Stimulated activated CD4-positive, alpha-beta T cell treated with anti-CD3 and anti-CD28 coated beads, Interleukin-12 subunit alpha, Interleukin-12 subunit beta, amount 100 ng/mL, for 48 hours (primary cell): ENCODE results near the gene RIIAD1.
A peak's percentile ranks its signal among the peaks of the same experiment; 100 is the strongest.
"Not testable (repeated sequence)": the region's sequence is repeated elsewhere in the genome, so short reads cannot be mapped to it uniquely, and the experiment has no call there.

Source experiments
- DNase-seq, 3 donors: peaks; one replicate each; pipeline ENCODE4 v3.0.0-alpha.2; 2020; ENCODE audit warnings: low read depth in 2 of 3, low spot score in 1 of 3

Gene RIIAD1, protein sequence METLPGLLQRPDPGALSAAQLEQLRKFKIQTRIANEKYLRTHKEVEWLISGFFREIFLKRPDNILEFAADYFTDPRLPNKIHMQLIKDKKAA

DNA sequence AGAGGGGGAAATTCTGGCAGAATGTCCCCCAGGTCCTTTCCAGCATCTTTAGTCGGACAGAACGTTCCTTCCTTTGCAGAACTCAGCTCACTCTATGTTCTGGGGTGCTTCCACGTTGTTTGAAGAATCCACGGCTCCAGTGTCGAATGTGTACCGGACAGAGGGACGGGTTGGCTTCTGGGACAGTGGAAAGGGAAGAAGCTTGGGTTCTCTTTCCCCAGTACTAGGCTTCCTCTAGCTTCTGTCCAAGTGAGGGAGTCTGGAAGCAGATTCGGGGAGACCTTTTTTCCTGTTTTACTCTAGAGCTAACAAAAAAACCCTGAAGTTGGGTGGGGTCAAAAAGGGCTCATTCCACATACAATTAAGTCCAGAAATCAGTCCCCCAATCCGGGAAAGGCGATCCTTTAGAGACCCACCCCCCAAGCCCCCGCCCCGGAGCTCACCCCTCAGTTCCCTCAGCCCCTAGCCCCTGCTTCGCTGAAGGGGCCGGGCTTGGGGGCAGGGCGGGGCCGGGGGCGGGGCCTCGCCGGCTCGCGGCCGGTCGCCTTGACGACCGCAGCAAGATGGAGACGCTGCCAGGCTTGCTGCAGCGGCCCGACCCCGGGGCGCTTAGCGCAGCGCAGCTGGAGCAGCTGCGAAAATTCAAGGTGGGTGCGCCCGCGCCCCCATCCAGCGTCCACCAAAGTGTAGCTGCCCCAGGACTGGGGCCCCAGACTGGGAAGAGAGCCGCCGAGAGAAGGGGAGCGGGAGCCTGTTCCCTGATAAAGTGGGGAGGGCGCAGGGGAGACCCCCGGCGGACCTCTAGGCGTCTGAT lies at the start of gene RIIAD1:
TSS of gene RIIAD1 (plus strand) at position 549 of the 814 bp plus-strand sequence. CDS start at position 564, 15 bp downstream.
- peak in 1 of 3 donors; percentile 30 for DNase-seq

DNA sequence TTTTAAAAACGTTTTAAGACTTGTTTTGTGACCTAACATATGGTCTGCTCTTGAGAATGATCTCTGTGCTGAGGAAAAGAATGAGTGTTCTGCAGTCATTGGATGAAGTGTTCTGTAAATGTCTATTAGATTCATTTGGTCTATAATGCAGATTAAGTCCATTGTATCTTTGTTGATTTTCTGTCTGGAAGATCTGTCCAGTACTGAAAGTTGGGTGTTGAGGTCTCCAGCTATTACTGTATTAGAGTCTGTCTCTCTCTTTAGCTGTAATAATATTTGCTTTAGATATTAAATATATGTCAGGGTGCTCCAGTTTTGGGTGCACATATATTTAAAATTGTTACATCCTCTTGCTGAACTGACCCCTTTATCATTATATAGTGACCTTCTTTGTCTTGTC lies 47.9 kb upstream of the RIIAD1 start:
- DNase-seq: no peak

DNA sequence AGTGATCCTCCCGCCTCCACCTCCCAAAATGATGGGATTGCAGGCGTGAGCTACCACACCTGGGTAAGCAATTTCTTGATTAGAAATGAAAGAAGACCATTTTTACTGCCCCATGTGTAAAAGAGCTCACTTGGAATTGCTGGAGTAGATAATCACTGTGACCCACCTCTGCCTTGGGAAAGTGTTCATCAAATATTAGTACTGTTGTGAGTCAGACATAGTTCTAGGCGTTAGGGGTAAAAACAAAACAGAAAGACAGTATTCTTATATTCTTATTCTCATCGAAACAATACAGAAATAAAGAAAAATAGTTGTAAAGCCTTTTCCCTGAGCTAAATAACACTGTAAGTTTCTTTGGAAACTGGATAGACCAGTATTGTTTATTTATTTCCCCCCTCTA lies 40.9 kb upstream of the RIIAD1 start:
- DNase-seq: no peak

DNA sequence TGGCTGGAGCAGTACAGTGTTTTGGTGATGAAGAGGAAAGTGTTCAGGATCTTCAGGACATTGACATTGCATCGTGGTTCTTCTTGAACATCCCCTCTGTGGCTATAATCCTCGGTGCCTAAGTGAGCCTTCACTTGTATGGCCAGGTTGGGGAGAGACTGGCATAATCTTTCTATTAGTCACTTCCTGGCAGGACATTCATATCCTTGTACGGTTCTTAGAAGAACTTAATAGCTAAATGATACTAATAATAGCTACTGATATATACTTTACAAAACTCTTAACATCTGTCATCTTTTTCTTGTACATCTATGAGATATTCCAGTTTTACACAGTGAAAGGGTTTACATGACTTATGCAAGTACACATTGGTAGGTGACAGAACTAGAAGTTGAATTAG lies 40.5 kb upstream of the RIIAD1 start:
- no peak for DNase-seq

DNA sequence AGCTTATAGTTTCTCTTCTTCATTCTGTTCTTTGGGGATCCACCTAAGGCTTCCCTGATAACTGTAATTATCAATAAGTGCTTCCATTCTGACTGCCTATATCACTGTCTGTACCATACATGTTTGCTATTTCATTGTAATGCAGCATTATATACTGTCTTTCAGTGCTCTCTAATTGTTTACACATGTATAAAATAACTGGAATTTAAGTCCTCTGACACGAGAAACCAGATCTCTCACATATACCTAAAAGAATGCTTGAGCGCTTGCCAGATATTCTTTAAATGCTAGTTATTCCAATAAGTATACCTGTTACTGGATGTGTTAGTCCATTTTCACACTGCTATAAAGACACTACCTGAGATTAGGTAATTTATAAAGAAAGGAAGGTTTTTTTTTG lies 39.4 kb upstream of the RIIAD1 start:
- no peak for DNase-seq

DNA sequence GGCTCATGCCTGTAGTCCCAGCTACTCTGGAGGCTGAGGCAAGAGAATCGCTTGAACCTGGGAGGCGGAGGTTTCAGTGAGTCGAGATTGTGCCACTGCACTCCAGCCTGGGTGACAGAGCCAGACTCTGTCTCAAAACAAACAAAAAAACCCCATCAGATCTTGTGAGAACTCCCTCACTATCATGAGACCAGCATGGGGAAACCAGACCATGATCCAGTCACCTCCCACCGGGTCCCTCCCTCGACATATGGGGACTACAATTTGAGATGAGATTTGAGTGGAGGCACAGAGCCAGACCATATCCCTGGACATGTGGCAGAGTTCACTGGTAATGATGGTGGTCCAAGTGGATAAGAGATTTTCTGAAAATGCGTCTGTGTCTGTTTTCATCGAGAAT lies 38.4 kb upstream of the RIIAD1 start:
- not testable (repeated sequence) for DNase-seq

DNA sequence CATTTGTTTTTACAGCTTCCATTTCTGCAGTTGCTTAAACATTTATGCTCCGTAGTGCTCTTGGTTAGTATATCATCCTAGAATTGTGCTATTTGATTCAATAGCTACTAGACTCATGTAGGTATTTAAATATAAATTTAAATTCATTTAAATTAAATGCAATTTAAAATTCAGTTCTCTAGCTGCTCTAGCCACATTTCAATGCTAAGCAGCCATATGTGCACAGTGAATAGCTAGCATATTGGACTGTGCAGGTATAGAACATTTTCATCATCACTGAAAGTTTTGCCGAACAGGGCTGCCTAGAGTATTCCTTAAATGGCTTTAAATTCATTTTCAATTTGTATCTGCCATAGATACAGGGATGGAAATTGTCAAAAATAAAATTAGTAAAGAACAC lies 37.2 kb upstream of the RIIAD1 start:
- no peak for DNase-seq

DNA sequence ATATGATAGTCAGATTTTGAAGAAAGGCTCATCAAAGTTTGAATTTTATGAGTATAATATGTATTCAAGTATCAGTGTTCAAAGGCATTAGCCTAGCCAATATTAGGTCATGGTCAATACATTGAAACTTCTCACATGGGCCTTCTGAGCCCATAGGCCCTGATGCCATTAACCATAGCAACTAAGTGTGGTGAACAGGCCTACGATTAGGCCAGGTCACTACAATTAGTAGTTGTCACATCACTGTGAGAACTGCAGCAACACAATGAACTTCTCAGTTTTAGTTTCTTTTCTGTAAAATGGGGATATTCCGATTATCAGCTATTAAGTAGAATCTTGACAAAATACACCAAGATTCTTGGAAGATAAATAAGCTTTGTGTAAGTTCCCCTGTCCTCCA lies 34.8 kb upstream of the RIIAD1 start:
- DNase-seq: no peak

DNA sequence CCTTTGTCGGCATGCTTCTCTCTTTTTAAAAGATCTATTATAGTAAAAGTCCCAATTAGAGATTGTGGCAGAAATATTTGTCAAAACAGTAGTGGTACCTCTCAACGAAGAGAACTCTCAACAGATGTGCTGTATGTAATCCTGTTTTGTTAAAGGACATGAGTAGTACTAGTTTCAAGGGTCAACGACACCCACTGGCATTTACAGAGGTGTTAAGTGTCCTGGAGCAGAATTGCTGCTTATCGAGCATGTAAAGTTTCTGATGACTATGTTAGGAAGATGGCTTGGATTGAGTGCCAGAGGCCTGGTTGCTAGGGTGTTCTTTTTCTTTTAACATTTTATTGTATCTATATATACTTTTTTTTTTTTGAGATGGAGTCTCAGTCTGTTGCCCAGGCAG lies 31.8 kb upstream of the RIIAD1 start:
- DNase-seq: no peak

DNA sequence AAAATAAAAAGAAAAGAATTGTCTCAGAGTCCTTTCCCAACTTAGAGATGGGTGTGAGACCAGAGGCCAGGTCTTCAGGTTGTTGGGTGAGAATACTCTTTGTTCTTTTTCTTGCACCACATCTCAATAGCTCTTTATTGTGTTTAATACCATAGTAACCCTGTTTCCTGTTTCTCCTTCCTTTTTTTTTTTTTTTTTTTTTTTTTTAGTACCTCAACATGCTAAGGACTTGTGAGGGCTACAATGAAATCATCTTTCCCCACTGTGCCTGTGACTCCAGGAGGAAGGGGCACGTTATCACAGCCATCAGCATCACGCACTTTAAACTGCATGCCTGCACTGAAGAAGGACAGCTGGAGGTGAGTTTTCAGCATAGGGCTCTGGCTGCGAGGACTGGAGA lies 29.1 kb upstream of the RIIAD1 start:
- no peak for DNase-seq

DNA sequence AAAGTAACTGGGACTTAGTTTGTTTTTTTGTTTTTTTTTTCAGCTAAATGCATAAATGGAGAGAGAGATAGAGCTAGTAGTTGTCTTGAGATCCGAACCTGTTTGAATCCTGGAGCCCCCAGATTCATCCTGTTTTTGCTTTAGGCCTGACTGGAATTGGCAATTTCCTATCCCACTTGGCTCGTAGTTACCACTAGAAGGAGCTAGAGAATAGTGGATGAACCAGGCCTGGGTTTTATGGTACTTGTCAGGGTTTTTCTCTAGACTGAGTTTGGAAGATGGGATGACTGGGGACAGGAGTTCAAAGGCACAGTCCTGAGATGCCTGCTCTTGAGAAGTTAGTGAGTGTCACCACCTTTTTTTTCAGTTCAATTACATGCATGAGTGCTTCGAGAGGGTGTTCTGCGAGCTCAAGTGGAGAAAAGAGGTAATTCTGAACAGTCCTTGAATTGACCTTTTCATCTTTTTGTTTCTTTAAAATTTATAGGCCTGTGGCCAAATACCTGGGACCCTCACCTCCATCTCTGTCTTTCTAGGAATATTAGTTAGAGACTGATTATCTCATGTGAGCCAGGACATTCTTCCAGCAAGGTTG lies 28.2 kb upstream of the RIIAD1 start:
- no peak for DNase-seq

DNA sequence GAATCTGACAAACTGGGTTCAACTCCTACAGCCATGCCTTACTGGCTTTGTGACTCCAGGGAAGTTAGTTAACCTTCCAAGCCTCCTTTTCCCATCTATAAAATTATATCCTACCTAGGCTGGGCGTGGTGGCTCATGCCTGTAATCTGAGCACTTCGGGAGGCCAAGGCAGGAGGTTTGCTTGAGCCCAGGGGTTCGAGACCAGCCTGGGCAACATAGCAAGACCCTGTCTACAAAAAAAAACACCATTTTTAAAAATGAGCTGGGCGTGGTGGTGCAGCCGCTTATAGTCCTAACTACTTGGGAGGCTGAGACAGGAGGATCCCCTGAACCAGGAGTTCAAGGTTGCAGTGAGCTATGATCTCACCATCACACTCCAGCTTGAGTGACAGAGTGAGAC lies 19.8 kb upstream of the RIIAD1 start:
- DNase-seq: no peak

DNA sequence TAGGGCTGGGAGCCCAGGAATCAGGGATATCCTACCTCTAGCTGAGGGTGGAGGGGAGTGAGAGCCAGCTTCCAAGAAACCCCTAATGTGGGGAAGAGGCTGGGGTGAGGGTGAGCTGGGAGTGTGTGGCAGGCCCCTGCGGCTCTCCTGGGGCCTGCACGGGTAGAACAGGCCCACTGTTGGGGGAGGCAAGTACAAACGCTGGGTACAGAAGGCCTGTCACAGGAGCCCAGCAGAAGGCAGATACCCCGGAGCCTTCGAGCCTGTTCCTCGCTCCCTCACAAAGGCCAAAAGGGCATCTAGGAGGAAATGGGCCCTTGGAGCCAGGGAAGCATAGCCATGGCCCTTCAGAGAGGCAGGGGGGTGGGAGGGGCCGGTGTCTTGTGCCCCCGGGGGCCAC lies 18.4 kb upstream of the RIIAD1 start:
- DNase-seq: no peak

DNA sequence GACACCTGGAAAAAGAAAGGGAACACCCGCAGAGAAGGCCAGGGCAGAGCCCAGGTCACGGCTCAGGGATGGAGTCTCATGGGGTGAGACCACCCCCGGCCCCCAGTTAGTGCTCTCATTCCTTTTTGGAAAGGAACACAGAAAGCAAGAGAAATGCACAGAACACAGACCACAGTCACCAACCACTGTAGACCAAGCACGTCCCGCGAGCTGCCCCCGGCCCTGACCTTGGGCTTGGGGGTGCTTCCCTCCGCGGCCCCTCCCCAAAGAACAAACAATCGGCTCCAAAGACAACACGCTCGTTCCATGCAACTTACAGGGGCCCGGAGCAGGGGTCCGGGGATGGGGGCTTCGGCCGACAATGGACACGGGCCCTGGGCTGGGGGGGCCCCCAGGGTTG lies 17.5 kb upstream of the RIIAD1 start:
- DNase-seq: no peak

DNA sequence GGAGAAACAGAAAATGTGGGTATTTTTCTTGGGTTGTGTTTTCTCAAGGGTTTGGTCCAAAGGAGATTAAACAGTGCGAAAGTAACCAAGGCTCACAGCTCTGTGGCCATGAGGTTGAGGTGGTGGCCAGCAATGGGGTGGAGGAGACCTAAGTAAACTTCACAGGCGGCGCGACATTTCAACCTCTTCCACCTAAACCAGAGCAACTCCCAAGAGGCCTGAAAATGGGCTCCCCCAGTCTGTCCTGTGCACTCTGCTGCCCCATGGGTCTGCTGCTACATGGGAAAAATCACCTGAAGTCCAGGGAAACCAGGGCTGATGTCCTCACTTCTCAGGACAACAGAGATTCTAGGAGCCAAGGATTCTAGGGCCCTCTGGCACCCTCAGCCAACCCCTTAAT lies 17.1 kb upstream of the RIIAD1 start:
- DNase-seq: no peak

DNA sequence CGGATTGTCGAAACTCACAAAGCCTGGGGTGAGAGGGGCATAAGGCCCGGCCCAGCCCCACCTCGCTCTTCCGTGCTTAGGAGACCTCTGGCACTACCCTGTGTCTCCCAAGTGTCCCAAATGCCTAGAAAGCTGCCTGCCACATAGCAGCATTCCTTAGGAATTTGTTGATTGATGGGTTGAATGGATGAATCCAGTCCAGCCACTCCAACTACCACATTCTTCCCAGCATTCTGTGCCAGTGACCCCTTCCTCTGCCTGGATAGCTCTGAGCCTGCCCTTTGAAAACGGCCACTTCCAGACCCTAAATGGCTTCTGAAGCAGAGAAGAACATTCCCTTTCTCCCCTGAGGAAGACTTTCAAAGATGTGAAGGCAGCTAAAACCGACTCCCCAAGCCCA lies 16.2 kb upstream of the RIIAD1 start:
- DNase-seq: no peak

DNA sequence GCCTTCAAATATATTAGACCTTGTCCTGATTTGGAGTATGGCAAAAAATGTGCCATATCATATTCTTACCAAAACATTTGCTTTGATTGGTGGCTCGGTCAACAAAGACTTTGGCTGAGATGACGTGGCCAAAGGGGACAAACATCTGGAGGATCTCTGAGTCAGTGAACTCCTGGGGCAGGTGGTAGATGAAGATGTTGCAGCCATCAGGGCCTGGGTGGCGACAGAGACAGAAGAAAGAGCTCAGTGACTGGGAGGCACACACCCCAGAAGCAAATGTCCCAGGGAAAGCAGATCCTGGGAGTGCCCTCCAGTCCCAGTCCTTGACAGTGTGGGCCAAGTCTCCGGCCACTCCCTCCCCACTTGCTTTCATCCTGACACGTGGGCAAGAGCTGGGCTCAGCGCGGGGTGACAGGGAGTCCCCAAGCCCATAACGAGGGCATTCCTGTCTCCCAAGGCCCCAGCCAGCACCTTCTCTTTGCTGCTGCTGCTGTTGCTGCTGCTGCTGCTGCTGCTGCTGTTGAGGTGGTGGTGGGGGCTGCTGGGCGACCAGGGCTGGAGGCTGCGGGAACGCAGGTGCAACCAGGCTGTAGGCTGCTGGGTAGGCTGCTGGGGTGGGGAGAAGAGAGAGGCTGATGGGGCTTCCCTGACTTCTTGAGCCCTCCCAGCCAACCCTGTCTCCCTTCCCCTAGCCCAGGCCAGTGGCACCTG lies 15.4 kb upstream of the RIIAD1 start:
- no peak for DNase-seq

DNA sequence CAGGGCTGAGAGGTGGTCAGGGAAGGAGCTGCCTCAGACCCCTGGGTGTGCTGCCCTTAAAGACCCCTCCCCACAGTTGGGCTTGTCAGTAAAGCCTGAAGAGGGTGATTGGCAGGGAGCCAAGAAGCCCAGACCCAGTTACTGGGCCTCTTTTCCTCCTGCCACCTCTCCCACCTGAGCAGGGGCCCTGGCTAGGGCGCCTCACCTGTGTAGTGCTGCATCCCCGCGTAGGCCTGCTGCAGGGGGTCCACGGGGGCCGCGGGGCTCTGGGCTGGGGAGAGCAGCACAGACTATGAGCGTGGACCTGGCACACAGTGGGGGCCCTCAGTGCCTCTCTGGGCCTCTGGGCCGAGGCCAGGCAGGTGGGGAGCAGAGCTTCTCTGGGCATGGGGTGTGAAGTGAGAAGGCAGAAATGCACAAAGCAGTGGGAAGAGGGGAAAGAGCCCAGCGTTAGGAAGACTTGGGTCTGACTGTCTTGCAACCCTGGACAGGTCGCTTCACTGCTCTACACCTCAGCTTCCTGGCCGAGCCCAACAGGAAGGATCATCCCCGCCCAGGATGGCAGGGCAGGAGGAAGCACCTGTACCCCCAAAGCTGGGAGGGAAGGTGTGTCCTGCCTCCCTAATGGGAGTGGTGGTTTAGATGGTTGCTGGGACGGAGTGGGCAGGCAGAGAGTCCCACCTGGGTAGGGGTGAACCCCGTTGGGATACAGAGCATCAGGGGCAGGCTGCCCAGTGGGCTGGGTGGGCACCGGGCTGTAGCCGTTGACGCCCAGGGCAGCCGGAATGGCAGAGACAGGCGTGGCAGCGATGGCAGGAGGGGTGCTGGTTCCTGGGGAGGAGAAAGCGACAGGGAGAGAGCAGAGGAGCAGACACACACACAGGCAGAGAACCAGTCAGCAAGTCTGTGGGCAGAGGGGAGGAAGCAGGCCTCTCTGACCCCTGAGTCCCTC lies 14.6 kb upstream of the RIIAD1 start:
- DNase-seq: no peak

DNA sequence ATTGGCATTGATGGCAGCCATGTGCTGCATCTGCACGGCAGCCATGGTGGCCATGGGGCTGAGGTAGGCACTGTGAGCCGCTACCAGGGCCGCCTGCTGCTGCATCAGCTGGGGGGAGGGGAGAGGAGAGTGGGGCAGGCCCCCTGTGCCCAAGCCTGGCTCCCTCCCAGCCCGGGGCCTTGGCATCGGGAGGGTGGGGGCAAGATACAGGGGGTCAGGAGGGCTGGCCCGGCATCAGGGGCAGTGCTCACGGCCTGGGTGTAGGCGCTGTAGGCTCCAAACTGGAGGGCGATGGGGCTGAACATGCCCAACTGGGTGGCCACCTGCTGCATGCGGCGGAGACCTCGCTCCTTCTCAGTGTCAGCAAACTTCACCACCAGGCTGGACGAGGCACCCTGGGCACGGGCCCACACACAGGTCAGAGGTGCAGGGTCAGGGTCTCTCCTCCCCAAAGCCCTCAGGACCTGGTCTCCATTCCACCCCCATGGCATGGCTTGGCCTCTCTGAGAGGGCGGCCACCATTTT lies 13.7 kb upstream of the RIIAD1 start:
- no peak for DNase-seq

DNA sequence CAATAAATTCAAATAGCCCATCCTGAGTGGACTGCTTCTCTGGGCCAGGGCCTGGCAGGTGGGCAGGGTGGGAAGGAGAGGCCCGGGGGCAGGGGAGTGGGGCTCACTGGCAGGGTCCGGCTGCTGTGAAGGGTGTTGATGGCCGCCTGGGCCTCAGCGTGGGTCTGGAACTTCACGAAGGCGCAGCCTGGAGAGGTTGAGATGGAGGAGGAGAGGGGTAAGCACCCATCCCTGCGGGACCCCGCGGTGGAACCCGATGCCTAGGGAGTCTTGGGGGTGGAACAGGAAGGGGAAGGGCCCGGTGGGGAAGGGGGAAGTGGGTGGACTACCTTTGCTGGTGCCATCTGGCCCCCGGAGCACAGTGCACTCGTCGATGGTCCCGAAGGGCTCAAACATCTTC lies 12.4 kb upstream of the RIIAD1 start:
- no peak for DNase-seq
